DMS 273 (cell line): ENCODE measurements around the gene ABLIM3.

Source experiments
- DNase-seq: peaks from one replicate; lab custom pipeline; 2025; ENCODE audit not compliant: unreplicated experiment; lab: John Stamatoyannopoulos, UW

Gene ABLIM3

GRCh38 chr5:149215478-149216090 is 74.3 kb downstream of the ABLIM3 start:
- DNase-seq = no peak

- no peak for DNase-seq
These were observed 75.2 kb downstream of the ABLIM3 start for GRCh38 chr5:149216496-149216895.

- no peak for DNase-seq
These were observed 76.0 kb downstream of the ABLIM3 start for GRCh38 chr5:149217096-149217802.

DNA sequence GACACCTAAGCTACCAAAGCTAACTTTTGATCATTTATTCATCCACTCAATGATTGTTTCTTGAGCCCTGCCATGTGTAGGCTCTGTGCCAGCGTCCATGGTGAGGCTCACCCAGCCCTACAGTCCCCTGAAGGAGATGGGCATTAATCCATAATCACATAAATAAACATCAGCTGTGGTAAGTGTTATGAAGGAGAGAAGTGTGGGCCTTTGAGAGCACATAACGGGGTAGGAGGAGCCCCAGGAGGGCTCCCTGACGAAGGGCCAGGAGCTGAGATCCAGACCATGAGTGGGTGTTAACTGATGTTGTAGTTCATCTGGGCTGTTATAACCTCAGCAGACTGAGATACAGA is 76.5 kb downstream of the ABLIM3 start:
- no peak for DNase-seq

- no peak for DNase-seq
These were observed 78.3 kb downstream of the ABLIM3 start for GRCh38 chr5:149219584-149219983.

GRCh38 chr5:149220750-149221149 is 79.5 kb downstream of the ABLIM3 start:
- no peak for DNase-seq

GRCh38 chr5:149221326-149221725 is 80.0 kb downstream of the ABLIM3 start:
- DNase-seq = no peak

DNA sequence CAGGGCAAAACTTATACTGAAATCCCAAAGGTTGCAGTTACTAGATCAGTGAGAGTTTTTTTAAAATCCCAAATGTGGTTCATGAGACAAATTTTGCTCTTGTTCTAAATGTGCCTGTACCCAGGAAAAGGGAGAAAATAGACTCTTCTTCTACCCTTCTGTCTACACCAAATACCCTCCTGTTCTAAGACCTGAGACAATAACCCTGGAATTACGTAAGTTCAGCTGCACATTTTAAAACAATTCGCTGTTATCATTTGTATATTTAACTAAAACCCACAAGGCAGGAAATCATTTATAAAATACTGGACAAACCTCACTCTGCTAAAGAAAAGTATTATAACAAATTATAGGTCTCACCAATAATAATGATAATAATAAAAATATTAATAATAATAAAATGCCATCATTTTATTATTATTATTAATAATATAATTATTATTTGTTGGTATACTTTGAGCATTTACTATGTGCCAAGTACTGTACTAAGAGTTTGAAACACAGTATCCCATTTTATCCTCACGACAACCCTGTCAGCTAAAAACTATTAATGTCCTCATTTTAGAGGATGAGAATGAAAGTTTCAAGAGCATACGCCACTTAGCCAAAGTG is 80.5 kb downstream of the ABLIM3 start:
- DNase-seq = no peak

GRCh38 chr5:149223081-149223848 is 82.0 kb downstream of the ABLIM3 start:
- no peak for DNase-seq

DNA sequence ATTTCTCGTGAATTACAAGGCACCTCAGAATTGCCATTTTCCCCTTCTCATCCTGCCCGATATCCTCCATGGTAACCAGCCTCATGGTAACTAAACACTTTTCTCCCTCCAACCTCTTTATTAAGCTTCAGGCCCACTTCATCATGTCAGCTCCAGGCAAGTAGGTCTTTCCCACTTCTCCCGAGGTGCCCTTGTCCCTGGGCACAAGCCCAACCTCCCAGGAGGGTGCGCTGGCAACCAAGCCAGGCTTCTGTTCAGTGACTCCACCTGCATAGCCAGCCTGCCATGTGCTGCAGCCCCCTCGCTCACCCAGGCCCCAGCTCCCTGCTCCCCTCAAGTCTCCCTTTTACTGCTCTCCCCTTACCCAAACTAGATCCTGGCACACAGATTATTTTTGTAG is 83.0 kb downstream of the ABLIM3 start:
- no peak for DNase-seq

GRCh38 chr5:149227168-149227826 is 86.0 kb downstream of the ABLIM3 start:
- no peak for DNase-seq

GRCh38 chr5:149228618-149229297 is 87.5 kb downstream of the ABLIM3 start:
- DNase-seq = peak; percentile 84

DNA sequence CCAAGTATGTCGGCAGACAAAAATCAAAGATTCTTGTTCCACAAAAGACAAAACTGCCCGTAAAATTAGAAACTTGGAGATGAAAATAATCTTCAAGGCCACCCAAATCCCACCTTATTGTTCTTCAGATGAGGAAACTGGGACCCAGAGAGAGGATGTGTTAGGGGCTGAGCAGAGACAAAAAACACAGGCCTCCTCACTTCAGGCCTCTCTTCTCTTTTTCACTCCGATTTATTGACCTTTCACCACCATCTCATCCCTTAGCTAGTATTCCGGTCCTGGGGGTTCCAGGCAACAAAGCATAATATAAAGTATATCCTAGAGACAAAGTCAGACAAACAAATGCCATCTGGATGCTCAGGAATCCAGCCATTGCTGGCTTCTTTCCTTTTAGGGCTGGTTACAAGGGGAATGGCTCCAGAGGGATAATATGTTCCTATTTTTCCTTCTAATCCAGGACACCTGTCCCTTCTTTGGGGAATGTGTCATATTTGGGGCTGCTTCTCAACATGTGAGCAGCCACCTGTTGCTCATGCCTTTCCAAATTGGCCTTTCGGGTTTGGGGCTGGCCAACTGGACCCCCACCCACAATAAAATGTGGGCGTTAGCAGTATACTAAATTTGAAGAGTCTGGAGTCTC is 88.1 kb downstream of the ABLIM3 start:
- no peak for DNase-seq

DNA sequence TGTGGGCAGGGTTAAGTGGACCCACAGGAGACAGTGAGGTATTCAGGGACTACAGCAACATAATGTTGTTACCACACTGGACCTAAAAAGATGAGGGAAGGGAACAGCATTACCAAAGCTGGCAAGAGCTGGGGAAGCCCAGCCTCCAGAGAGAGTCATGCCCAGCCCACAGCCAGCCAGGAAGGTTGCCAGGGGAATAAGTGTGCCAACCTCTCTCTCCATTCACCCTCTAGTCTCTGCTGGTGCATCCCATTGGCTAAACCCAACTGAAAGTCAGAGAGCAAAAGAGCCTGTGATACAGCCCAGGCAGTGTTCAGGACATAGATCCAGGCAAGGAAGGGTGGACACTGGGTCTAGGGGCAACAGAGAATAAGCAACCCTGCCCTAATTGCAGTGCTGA is 94.5 kb downstream of the ABLIM3 start:
- no peak for DNase-seq

DNA sequence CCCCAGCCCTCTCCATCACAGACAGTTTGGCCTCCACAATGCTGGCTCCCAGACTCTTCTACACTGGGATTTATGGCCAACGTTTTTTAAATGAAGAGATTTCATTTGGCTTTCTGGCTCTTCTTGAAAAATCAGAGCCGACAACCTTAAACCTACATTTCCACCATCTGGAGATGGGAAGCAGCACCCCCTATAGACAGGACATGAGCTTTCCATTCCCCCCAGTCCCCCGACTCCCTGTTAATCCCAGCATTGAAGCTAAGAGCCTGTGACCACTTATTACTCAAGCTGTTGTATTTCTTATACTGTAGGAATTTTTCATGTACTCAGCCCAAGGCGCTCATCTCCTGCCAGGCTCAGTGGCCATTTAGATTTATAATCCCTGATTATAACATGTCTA is 96.4 kb downstream of the ABLIM3 start:
- DNase-seq = peak; percentile 24

DNA sequence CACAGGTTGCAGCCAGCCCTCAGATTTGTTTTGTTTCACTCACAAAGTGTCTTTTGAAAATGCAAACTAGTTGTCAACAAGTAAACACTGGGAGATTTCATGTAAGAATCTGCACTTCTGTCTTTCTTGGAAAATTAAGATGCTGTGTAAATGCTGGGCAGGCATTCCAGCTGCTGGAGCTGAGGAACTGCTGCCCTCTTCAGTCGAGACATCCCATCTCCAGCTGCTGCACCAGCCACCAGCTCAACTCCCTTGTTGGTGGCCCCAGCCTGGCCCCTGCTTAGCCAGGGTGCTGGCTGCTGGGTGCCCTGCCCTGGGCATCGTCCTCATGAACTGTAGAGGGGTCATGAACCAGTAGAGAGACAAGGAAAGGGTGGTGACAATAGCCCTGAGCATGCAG is 97.2 kb downstream of the ABLIM3 start:
- DNase-seq = peak; percentile 13

DNA sequence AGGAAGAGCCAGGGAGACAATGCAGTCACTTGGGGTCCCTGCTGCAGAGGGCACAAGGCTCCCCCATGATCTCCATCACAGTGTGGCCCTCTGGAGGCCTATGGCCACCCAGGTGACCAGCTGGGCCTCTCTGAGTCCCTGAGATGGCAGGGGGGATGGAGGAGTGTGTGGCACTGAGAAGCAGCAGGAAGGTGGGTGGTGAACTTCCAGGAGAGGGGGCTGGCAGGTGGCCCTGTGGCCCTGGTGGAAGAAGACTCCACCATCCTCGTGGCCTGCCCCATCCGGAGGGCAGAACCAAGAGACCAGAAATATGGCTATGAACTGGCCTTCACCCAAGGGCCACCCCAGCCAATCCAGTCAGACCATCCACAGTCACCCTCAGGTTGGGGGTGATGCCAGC is 98.6 kb downstream of the ABLIM3 start:
- no peak for DNase-seq

GRCh38 chr5:149240354-149240998 is 99.2 kb downstream of the ABLIM3 start:
- DNase-seq = no peak

DNA sequence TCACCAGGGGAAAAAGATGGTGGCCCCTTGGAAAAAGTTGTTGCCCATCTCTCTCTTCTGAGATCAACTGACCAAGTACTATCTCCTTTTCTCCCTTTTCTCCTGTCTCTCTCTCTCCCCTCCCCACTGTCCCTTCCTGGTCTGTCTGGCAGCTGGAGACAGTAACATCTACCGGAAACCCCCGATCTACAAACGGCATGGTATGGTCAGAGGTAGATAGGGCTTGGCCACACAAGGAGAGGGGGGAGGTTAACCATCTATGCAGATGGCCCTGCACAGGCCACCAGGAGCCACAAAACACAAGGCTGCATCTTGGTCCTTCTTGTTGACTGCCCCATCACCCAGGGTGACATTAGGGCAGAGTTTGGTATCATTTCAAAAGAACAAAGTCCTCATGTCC is 101.0 kb downstream of the ABLIM3 start:
- DNase-seq = no peak

DNA sequence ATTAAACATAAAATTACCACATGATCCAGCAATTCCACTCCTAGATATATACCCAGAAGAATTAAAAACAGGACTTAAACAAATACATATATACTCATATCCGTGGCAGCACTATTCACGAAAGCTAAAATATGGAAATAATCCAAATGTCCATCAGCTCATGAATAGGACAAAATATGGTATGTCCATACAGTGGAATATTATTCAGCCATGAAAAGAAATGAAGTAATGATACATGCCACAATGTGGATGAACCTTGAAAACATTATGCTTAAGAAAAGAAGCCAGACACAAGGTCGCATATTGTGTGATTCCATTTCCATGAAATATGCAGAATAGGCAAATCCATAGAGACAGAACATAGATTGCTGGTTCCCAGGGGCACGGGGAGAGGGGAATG is 105.6 kb downstream of the ABLIM3 start:
- no peak for DNase-seq
